Hindlimb muscle (tissue), 1 donor: ENCODE data around the gene MICAL2. TPM values are rescaled to one million over a fixed set of nuclear protein-coding genes. Genes with fewer than 3 reads are reported as not detected.

Experiments
- DNase-seq: peaks from one replicate; pipeline ENCODE4 v3.0.0-alpha.2; 2013
- polyA plus RNA-seq: library from polyadenylated mRNA; unstranded; fragments of 120-200 nt; gene quantifications from one replicate; pipeline ENCODE4 v1.2.1, GENCODE V29; 2013; ENCODE audit not compliant: insufficient read length

The MICAL2 gene
- polyA plus RNA-seq, 1 donor: 20.3 TPM

DNA sequence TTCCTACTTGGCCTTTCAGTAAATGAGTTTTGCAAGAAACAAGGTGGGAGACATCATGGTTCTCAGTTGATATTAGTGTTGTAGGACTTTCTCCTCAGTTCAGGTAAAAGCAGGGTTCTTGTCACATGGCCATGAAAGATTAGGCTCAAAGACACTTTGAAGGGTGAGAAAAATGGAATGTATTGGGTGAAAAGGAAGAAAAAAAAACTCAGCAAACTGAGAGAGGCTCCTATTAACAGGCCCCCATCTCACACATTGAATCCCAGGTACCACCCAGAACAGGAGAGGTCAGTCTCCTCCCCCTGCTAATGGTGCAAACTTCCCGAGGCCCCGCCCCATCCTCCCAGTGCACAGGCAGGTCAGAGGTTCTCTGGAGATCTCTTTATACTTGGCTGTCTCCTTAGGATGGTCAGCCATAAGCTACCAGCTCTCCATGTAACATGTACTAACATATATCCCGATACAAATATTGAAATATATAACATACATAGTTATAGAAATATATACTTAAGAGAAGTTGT lies 62.2 kb downstream of the MICAL2 start:
- DNase-seq: no peak

DNA sequence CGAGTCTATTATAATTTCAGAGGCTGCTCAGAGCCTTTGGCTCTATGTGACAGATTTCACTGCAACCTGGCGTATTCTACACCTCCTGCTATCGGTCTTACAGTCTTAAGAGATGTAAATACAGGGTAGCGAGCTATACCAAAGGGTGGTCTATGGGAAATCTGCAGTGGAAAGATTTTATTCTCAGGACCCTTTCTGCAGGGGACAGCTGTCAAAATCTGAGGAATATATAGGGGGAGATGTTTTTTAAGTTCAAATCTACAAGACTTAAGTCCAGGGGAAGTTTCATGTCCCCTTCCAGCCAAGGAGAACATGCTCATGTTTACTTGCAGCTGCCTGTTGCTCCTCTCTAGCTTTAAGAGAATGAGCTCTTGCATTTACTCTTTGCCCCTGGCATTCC lies 62.7 kb downstream of the MICAL2 start:
- DNase-seq: no peak

DNA sequence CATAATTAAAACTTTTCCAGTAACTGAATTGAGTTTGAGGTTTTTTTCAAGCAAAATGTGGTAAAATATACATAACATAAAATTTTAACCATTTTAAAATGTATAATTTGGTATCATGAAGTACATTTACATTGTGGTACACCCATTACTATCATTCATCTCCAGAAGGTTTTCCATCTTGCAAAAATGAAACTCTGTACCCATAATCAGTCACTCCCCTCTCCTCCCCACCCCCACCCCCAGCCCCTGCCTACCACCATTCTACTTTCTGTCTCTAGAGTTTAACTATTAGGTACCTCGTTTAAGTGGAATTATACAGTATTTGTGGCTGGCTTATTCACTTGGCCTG lies 63.7 kb downstream of the MICAL2 start:
- DNase-seq: no peak

DNA sequence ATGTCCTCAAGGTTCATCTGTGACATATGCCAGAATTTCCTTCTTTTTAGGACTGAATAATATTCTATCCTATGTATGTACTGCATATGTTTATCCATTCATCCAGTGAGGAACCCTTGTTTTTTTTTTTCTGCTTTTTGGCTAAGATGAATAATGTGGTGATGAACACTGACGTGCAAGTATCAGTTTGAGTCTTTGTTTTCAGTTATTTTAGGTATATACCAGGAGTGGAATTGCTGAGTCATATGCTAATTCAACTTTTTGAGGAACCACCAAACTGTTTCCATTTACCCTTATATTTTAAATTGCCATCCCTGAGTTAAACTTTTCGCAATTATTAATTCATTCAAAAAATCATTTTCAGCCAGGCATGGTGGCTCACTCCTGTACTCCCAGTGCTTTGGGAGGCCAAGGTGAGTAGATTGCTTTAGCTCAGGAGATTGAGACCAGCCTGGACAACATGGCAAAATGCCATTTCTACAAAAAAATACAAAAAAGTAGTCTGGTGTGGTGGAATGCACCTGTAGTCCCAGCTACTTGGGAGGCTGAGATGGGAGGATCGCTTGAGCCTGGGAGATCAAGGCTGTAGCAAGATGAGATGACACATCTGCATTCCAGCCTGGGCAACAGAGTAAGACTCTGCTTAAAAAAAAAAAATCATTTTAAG lies 64.2 kb downstream of the MICAL2 start:
- no peak for DNase-seq

DNA sequence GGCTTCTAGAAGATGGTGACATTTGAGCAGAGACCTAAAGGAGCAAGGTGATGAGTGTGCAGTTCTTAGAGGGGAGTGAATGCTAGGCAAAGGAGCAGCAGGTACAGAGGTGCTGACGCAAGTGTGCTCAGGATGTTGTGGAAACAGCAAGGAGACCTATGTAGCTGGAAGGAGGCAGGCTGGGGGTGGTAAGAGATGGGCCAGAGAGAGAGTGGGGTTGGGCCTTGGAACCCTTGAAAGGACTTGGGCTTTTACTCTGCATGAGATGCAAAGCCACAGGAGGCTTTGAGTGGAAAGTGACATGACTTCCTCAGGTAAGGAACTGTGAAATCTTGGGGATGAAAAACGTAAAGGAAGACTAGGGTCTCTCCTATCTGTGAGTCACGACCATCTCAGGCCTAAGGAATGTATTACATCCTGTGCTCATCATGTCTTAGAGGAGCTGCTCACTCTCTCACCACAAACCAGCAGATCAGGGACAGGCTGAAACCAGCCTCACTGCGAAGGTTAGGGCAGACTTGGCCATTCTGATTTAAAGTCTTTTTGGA lies 65.4 kb downstream of the MICAL2 start:
- no peak for DNase-seq

DNA sequence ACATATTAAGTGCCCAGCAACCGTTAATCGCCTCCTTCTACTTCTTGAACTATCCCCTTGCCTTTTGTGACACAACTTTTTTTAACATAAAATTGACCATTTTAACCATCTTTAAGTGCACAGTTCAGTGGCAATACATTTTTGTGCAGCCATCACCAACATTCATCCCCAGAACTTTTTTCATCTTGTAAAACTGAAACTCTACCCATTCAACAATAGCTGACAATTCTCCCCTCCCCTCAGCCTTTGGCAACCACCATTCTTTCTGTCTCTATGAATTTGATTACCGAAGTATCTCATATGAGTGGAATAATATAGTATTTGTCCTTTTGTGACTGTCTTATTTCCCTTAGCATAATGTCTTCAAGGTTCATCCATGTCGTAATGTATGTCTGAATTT lies 66.0 kb downstream of the MICAL2 start:
- no peak for DNase-seq

DNA sequence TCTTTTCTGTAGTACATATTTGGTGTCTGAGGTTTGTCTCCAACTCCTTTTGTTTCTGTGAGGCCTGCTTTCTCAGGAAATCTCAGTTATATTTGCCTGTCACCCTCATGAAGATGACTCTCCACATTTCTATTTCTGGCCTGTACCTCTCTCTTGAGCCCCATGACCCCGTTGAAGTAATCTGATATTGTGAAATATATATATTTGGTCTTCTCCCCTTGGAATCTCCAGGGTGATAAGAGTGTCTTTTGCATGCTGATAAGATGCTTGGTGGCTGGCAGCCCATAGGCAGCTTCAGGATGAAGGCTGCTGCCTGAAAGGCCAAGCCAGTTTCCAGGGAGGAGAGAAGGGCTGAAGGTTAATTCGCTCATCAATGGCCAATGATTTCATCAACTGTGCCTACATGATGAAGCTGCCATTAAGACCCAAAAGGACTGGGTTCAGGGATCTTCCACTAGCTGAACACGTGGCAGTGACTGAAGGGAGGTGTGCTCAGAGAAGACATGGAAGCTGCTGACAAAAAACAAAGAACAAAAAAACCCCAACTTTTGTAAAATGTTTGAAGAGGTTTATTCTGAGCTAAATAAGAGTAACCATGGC lies 67.4 kb downstream of the MICAL2 start:
- no peak for DNase-seq

DNA sequence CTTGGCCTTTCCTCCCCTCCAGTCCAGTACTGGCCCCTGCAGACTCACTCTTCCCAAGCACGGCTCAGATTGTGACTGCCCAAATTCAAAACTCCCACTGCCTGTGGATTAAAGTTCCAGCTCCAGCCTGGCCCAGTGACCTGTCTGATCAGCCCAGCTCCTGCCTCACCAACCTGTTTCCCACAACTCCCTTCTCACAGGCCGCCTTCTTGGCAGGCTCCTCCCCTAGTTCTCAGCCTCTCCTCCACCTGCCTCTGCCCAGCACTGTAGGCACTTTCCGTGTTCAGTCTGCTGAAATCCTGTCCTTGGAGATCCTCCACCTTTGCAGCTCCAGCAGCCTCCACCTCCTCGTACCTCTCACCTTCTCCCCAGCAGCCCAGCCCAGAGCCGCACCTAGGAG lies 68.6 kb downstream of the MICAL2 start:
- no peak for DNase-seq

DNA sequence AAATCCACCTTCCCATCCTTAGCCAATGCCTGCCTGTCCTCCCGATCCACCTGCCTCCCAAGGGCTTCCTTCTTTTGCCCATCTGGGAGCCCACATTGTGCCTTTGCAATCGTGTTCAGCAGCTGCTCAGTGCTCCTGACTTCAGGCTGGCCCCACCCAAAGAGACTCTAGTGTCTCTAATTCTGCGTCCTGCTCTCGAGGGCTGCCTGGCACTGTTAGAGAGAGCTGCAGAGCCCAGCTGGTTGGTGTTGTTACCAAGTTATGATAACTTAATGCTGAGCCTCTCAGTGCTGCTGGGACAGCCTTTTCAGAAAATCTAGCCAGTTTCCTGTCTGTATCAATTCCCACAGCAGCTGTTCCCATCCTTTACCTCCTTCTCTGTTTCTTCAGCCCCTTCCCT lies 69.1 kb downstream of the MICAL2 start:
- DNase-seq: no peak

DNA sequence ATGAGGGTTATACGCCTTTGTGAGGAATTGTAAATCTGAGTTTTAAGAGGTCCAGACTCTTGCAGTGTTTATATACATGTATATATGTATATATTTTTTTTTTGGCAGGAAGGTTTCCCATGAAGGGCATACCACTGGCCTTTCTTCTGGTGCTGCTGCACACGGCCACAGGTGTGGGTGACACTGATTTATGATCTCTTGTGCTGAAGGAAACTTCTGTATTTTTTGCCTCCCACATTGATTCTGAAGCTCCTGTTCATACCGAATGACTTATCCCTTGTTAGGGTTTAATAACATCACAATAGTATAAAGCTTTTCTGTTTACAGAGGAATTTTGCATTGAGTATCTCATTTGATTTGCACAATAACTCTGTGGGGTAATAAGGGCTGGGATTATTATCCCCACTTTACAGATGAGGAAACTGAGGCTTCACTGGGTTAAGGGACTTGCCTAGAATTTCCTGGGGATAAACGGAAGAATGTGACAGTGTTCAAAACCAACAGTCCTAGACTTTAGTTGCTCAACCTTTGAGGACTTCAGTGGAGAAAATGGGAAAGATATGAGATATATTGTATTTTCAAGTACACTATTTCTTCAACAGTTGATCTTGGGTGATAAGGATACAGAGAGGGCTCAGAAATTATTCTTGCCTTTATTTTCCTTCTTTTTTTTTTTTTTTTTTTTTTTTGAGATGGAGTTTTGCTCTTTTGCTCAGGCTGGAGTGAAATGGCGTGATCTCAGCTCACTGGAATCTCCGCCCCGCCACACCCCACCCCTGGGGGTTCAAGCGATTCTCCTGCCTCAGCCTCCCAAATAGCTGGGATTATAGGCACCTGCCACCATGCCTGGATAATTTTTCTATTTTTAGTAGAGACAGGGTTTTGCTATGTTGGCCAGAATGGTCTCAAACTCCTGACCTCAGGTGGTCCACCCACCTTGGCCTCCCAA lies 70.1 kb downstream of the MICAL2 start:
- no peak for DNase-seq

DNA sequence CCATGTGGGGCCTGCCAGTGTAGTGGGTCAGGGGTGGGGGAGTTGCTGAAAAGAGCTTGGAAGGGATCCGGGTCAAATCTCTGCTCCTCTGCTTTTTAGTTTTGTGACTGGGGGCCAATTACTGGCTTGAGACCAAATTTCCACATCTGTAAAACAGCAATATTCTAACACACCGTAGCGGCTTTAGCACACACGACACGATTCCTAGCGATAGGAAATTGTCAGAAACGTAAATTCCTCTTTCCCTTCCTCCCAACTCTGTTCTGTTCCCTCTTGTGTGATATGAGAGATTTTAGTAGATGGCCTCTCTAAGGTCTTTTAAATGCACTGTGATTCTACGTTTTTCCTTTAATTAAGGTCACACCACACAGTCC lies 71.9 kb downstream of the MICAL2 start:
- DNase-seq: peak; percentile 35

DNA sequence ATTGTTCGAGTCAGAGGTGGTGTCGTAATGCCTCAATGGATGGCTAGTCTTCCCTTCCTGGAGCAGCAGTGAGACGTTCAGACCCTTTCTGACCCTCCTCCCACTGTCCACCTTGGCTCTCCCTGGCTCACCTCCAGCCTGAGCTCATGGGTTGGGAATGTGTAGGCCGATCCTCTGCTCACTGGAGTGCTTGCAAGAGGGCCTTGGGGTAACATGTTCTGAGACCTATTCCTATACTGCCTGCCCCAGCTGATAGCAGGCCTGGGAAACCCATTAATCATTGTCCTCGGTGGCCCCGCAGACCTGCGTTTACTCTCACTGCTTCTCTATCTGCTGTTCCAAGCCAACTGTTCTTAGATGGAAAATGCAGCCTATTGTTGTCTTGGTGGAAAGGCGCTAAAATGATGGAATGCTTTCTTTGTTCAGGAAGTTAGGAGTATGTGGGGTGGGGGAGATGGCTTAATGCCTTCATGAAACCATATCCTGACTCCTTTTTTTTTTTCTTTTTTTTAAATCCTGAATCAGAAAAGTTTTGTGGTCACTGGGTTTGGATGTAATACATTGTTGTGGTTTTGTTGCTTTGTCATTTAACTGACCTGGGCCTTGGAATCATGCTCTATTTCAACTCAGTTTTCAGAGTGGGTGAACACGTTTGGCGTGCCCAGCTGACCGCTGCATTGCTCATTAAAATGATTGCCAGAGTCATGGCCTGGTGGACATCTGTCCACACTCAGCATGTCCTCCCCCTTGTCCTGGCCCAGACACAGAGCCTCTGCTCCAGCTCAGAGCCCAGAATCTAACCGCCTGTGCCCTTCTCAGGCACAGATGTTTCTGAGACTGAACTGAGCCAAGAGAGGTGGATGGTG lies 72.5 kb downstream of the MICAL2 start:
- DNase-seq: peak; percentile 45

DNA sequence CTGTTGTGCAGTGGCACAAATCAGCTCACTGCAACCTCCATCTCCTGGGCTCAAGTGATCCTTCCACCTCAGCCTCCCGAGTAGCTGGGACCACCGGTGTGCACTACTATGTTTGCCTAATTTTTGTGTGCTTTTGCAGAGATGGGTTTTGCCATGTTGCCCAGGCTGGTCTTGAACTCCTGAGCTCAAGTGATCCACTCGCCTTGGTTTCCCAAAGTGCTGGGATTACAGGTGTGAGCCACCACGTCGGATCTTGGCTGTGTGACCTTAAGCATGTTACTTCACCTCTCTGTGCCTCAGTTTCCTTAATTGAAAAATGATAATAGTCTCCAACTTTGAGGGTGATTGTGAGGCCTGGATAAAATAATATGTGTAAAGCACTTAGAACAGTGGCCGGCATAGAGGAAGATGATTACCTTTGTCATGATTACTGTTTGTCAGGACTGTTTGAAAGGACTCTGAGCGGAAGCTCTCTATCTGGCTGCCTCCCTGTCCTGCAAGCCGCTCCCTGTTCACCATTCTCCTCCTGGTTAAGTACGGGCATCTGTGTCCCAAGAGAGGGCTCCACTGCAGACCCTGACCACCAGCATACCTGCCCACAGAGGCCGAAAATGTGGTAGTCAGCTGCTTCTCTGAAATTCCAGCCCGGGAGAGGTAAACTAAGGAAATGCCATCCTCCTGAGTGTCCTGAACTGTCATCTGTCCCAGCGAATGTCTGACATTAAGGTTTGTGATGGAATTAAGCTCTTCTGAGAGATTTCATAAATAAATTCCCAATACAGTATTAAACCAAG lies 73.6 kb downstream of the MICAL2 start:
- no peak for DNase-seq

DNA sequence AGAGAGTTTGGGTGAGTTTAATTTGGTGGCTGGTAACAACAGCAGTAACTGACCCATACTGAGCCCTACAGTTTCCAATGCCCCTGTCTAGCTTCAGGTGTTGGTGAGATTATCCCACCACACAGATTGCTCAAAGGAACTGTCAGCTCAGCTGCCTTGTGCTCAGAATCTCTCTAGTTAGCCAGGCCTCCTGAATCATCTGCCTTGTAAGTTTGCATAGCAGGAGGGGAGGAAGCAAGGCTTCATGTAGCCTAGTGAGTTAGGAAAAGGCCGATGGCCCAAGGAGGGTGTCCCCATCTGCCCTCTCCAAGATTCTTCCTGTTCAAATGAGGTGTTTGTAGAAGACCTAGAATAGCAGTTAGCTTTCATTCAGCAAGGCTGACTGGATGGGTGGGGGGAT lies 74.3 kb downstream of the MICAL2 start:
- no peak for DNase-seq

DNA sequence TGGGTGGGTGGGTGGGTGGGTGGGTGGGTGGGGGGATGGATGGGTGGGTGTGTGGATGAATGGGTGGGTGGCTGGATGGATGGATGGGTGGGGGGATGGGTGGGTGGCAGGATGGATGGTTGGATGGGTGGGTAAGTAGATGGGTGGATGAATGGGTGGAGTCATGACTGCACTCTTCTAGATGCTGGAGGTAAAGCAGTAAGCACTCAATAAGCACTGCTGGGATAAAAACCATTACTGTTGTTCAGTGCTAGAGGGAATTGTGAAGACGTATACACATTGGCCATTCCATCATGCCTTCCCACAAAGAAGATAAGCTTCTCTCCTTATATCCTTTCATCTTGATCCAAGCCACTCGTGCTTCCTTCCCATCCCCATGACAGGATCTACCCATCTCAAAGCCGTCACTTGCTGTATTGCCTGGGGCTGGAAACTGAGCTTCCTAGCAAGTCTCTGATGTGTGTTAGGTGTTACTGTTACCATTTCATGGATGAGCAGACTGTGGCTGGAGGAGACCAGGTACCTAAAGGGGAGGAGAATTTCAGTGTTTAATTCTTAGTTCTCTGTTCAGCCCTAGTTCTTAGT lies 74.8 kb downstream of the MICAL2 start:
- DNase-seq: no peak

DNA sequence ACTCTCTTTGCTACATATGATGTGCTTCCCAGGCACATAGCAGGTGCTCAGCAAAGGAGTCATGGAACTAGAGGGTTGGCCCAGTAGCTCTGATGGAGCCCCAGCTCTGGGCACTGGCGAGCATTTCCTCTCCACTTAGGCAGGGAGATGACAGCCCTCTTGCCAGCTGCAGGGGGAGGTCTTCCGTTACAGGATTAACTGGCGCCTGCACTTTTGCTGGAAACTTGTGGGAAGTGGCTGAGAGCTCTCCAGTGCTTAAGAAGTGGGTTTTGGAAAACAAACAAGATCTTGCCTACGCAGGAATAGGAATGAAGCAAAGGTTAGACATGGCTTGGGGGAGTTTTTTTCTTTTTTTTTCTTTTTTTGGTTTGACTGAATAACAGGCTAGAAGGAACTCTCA lies 75.5 kb downstream of the MICAL2 start:
- peak; percentile 45 for DNase-seq

DNA sequence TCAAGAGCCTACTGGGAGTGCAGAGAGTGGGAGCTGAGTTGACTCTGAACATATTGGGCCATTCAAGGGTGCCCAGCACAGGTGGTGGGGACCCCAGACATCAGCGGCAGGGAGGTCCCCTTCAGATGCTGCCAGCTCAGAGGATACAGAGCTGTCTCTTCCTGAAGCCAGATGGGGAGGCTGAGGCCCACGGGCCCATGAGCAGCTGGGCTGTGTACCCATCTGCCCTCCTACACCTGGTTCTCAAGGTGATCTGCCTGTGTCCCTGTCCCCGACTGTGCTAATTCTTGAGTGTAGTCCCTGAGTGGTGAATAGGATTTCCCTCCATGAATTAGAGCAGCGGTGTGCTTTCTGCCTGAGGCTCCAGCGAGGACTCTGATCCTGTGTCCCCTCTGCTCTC lies 76.3 kb downstream of the MICAL2 start:
- no peak for DNase-seq

DNA sequence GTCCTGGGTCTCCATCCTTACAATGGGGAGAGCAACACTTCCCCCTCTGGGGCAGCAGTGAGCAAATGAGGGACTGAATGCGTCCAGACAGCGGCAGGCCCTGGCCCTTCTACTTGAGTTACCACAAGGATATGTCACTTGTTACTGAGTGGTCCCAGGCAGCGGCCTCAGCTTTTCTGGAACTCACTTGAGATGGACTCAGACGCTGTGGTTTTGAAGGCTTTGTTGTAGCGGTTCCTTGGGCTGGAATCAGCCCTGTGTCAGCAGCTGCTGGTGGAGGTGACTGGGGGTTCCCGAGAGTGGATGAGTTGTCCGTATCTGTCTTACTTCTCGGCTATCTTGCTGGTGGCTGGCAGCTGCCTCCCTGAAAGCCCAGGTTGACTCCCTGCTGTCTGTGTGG lies 77.0 kb downstream of the MICAL2 start:
- no peak for DNase-seq

DNA sequence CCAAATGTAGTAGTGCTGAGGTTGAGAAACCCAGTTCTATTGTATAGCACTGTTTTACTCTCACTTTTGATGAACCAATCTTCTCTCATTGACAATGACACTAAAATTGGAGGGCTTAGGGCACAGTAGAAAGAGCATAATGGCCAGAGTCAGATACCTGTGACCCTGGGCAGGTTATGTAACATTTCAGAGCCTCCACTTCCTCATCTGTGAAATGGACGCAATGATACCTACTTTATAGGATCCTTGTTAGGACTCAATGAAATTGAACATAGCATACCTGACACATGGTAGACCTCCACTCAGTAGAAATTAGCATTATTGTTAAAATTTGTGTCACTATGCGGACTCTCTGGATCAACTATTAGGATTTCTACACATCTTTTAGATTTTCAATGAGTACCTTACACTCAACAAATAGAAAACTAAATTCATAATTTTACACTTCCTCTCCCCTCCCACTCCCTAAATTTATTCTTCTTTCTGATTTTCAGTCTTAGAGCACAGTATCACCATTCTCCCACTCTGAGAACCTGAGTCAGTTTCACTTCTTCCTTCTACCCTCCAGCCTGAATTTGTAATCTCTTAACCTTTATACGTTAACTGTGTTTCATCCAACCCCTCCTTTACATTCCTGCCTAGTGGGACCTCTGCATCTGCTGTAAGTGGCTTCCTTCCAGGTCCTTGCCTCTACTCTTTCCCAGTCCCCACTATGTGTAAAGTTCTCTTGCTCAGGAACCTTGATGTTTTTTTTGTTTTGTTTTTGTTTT lies 78.3 kb downstream of the MICAL2 start:
- no peak for DNase-seq

DNA sequence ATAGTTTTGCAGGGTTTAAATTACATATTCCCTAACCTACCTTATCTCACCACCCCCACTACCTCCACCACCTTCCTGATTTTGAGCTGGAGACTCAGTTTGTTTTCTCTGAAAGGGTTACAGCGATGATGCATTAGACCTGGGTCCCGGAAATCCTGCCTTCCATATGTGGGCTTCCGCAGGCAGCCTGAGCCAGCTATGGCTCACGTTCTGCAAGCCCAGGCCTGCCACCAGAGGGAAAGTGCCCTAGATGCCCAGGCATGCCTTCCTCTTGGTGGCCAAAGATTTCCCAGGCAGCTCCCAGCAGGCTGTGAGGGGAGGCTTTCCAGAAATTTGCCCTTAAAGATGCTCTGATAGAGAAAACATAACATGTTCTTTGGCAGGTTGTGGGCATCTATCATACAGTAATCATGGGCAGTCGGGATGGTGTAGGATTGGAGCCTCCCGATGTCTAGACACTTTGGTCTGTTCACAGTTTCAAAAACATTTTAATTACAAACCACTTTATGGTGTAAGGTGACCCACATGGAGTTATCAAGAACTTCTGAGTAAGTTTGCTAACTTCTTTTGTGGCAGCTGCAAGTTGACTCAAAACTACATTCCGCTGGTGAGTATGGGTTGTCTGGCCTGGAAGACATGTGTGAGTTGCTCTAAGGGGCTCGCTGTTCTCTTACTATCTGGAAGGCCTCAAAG lies 79.3 kb downstream of the MICAL2 start:
- DNase-seq: no peak
